Measurements from ENCODE around the gene MAPK1IP1L.

DNA sequence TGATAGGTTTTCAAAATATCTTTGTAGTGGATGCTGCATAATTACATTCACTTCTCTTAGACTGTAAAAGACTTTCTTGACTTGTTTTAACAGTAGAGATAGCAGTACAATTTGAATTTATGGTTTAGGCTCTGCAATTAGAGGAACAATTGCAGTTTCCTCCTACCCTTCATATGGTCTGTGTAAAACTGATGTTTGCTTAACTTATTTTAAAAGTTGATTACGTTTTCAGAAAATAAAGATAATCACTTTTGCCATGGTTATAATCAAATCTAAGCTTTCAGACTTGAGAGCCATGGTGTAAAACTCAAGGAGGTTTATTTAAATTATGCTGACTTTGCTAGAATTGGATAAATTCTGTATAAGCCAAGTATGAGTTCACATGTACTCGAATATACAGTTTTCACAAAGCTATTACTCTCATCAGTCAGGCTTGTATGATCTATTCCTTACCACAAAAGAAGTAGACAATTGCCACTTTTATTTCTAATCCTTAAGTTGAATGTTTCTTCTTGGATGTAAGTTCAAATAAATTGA is 2.5 kb upstream of the MAPK1IP1L start:
- TF ChIP-seq, protein P1, sequence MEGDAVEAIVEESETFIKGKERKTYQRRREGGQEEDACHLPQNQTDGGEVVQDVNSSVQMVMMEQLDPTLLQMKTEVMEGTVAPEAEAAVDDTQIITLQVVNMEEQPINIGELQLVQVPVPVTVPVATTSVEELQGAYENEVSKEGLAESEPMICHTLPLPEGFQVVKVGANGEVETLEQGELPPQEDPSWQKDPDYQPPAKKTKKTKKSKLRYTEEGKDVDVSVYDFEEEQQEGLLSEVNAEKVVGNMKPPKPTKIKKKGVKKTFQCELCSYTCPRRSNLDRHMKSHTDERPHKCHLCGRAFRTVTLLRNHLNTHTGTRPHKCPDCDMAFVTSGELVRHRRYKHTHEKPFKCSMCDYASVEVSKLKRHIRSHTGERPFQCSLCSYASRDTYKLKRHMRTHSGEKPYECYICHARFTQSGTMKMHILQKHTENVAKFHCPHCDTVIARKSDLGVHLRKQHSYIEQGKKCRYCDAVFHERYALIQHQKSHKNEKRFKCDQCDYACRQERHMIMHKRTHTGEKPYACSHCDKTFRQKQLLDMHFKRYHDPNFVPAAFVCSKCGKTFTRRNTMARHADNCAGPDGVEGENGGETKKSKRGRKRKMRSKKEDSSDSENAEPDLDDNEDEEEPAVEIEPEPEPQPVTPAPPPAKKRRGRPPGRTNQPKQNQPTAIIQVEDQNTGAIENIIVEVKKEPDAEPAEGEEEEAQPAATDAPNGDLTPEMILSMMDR (conservative IDR thresholded peaks at IDR 0.05; ENCODE audit: low read depth in 2 of 2): no peak
- no peak for TF ChIP-seq POLR2AphosphoS5 (IDR thresholded peaks at IDR 0.05; ENCODE audit: low read depth)

Measured in GM23338 (cell line).